HG03103 (cell line): ENCODE measurements around the gene C11orf98.
"Not testable (repeated sequence)": the region's sequence is repeated elsewhere in the genome, so short reads cannot be mapped to it uniquely, and the experiment has no call there.

Source experiments
- ATAC-seq: cut with Tn5 transposase; IDR thresholded peaks from one replicate; pipeline ENCODE4 v1.9.1; 2021; ENCODE audit warnings: low read depth; ENCODE audit not compliant: unreplicated experiment

Gene C11orf98

GRCh38 chr11:62654297-62654696, 10.7 kb downstream of the C11orf98 start:
- no peak for ATAC-seq

- peak; percentile 8 for ATAC-seq
Observed at GRCh38 chr11:62652161-62653006, 12.6 kb downstream of the C11orf98 start.

- ATAC-seq, result not testable (repeated sequence)
Observed at GRCh38 chr11:62650283-62650682, 14.7 kb downstream of the C11orf98 start.

- ATAC-seq, result no peak
Observed at GRCh38 chr11:62649486-62649885, 15.5 kb downstream of the C11orf98 start.

- no peak for ATAC-seq
Observed at GRCh38 chr11:62648967-62649364, 16.0 kb downstream of the C11orf98 start.

- no peak for ATAC-seq
Observed at GRCh38 chr11:62648185-62648966, 16.6 kb downstream of the C11orf98 start.

GRCh38 chr11:62647609-62648005, 17.4 kb downstream of the C11orf98 start:
- no peak for ATAC-seq

GRCh38 chr11:62646825-62647608, 18.0 kb downstream of the C11orf98 start:
- no peak for ATAC-seq

GRCh38 chr11:62645946-62646824, 18.8 kb downstream of the C11orf98 start, which contains the start of gene GANAB:
Gene GANAB (minus strand): TSS chr11:62646613. CDS start chr11:62646599, 14 bp downstream.
- peak; percentile 91 for ATAC-seq

GRCh38 chr11:62645671-62645945, 19.4 kb downstream of the C11orf98 start:
- no peak for ATAC-seq

- no peak for ATAC-seq
Observed at GRCh38 chr11:62644220-62644619, 20.8 kb downstream of the C11orf98 start.

- no peak for ATAC-seq
Observed at GRCh38 chr11:62632492-62632891, 32.5 kb downstream of the C11orf98 start.

- no peak for ATAC-seq
Observed at GRCh38 chr11:62627713-62628112, 37.3 kb downstream of the C11orf98 start.

GRCh38 chr11:62622476-62623089, 42.4 kb downstream of the C11orf98 start:
- no peak for ATAC-seq

GRCh38 chr11:62621567-62622470, 43.2 kb downstream of the C11orf98 start, which contains the start of gene B3GAT3:
Gene B3GAT3 (minus strand): TSS chr11:62621986. CDS start chr11:62621947, 39 bp downstream.
- ATAC-seq, result peak; percentile 89

GRCh38 chr11:62621027-62621566, 43.9 kb downstream of the C11orf98 start:
- no peak for ATAC-seq

GRCh38 chr11:62616957-62617356, 48.1 kb downstream of the C11orf98 start:
- not testable (repeated sequence) for ATAC-seq

GRCh38 chr11:62615521-62615920, 49.5 kb downstream of the C11orf98 start:
- ATAC-seq, result no peak
